ENCODE data around the gene BBS1. TPM values are rescaled to one million over a fixed set of nuclear protein-coding genes. Genes with fewer than 3 reads are reported as not detected.

Gene BBS1
- total RNA-seq, 1 donor from 2014 or later: 35.8 TPM

DNA sequence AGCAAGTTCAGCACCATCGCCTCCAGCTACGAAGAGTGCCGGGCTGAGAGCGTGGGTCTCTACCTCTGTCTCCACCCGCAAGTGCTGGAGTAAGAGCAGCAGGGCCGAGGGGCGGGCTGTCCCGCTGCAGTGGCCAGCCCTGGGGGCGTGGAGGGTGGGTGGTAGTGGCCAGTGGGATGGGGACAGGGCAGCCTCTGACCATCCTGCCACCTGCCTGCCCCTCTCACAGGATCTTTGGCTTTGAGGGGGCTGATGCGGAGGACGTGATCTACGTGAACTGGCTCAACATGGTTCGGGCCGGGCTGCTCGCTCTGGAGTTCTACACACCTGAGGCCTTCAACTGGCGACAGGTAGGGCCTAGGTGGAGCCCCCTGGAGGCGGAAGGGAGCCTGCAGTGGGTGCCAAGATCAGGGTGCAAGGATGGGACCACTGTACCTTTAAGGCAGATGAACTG, 15.0 kb upstream of the BBS1 start:
- Mint-ChIP-seq H3K4me1 (ENCODE audit: unreplicated experiment) (peaks cover under 1% of the 10 kb centered on the region), H3K27me3 (ENCODE audit: unreplicated experiment) (peaks cover 4% of the 10 kb centered on the region), H3K9me3 (ENCODE audit: unreplicated experiment) (no peaks in the 10 kb centered on the region), H3K4me3 (ENCODE audit: unreplicated experiment) (no peak overlapping the region), H3K36me3 (ENCODE audit: low read depth, unreplicated experiment) (peaks cover 9% of the 10 kb centered on the region), H3K27ac (ENCODE audit: unreplicated experiment) (no peak overlapping the region)
- DNase-seq (ENCODE audit: low spot score): no peak
- TF ChIP-seq, protein P1, sequence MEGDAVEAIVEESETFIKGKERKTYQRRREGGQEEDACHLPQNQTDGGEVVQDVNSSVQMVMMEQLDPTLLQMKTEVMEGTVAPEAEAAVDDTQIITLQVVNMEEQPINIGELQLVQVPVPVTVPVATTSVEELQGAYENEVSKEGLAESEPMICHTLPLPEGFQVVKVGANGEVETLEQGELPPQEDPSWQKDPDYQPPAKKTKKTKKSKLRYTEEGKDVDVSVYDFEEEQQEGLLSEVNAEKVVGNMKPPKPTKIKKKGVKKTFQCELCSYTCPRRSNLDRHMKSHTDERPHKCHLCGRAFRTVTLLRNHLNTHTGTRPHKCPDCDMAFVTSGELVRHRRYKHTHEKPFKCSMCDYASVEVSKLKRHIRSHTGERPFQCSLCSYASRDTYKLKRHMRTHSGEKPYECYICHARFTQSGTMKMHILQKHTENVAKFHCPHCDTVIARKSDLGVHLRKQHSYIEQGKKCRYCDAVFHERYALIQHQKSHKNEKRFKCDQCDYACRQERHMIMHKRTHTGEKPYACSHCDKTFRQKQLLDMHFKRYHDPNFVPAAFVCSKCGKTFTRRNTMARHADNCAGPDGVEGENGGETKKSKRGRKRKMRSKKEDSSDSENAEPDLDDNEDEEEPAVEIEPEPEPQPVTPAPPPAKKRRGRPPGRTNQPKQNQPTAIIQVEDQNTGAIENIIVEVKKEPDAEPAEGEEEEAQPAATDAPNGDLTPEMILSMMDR (IDR thresholded peaks at IDR 0.05; ENCODE audit: unreplicated experiment): peak; percentile 30

DNA sequence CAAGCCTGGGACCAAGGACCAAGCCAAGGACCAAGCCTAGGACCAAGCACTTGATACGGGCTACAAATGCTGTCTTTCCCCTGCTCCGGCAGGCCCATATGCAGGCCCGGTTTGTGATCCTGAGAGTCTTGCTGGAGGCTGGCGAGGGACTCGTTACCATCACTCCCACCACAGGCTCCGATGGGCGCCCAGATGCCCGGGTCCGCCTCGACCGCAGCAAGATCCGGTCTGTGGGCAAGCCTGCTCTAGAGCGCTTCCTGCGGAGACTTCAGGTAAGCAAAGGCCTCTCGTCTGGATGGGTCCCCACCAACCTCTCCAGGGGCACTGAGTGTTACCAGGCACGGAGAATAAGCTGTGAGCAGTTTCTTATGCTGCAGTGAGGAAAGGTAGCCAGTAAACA, 13.2 kb upstream of the BBS1 start:
- H3K27me3 Mint-ChIP-seq (ENCODE audit: unreplicated experiment): peaks cover 4% of the 10 kb centered on the region
- no peak overlapping the region for H3K4me3 Mint-ChIP-seq (ENCODE audit: unreplicated experiment)
- no peak overlapping the region for H3K27ac Mint-ChIP-seq (ENCODE audit: unreplicated experiment)
- H3K9me3 Mint-ChIP-seq (ENCODE audit: unreplicated experiment): no peaks in the 10 kb centered on the region
- TF ChIP-seq, protein P1 (IDR thresholded peaks at IDR 0.05; ENCODE audit: unreplicated experiment): no peak
- no peak for DNase-seq (ENCODE audit: low spot score)
- no peaks in the 10 kb centered on the region for H3K4me1 Mint-ChIP-seq (ENCODE audit: unreplicated experiment)
- peaks cover 9% of the 10 kb centered on the region for H3K36me3 Mint-ChIP-seq (ENCODE audit: low read depth, unreplicated experiment)

DNA sequence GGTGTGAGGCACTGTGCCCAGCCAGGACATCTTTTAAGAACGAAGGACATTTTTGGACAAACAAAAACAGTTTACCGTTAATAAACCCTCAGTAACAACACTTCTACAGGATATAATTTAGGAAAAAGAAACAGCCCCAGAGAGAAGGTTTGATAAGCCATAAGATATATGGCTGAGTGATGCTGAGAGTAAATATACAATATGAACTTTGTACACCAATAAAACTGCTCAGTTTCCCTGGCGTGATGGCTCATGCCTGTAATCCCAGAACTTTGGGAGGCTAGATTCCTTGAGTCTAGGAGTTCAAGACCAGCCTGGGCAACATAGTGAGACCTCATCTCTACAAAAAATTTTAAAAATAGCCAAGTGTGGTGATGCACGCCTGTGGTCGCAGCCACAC, 11.9 kb upstream of the BBS1 start:
- no peak for DNase-seq (ENCODE audit: low spot score)
- no peaks in the 10 kb centered on the region for H3K9me3 Mint-ChIP-seq (ENCODE audit: unreplicated experiment)
- H3K4me1 Mint-ChIP-seq (ENCODE audit: unreplicated experiment): no peaks in the 10 kb centered on the region
- peaks cover 5% of the 10 kb centered on the region for H3K36me3 Mint-ChIP-seq (ENCODE audit: low read depth, unreplicated experiment)
- H3K27me3 Mint-ChIP-seq (ENCODE audit: unreplicated experiment): peaks cover 4% of the 10 kb centered on the region
- H3K4me3 Mint-ChIP-seq (ENCODE audit: unreplicated experiment): no peak overlapping the region
- H3K27ac Mint-ChIP-seq (ENCODE audit: unreplicated experiment): no peak overlapping the region
- TF ChIP-seq, protein P1 (IDR thresholded peaks at IDR 0.05; ENCODE audit: unreplicated experiment): no peak

DNA sequence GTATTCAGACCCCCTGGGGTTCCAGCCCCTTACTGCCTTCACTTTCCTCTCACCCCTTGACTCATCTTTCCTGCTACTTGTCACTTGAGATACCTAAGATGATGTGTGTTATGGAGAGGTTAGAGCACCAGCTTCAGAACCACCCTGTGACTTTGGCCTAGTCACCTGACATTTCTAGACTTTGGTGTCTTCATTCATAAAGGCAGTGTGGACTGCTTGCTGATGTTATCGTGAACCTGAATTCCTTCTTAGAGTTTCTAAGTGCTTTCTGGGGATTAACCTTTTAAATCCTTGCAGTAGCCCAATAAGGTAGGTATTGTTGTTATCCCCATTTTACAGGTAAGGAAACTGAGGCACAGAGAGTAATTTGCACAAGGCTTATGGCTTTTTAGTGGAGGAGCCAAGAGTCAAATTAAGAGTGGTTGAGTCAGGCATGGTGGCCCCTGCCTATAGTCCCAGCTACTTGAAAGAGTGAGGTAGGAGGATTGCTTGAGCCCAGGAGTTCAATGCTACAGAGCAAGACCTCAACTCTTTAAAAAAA, 5.1 kb upstream of the BBS1 start:
- Mint-ChIP-seq H3K9me3 (ENCODE audit: unreplicated experiment) (no peaks in the 10 kb centered on the region), H3K4me3 (ENCODE audit: unreplicated experiment) (no peak overlapping the region), H3K36me3 (ENCODE audit: low read depth, unreplicated experiment) (peaks cover 3% of the 10 kb centered on the region), H3K27ac (ENCODE audit: unreplicated experiment) (no peak overlapping the region), H3K27me3 (ENCODE audit: unreplicated experiment) (peaks cover 2% of the 10 kb centered on the region), H3K4me1 (ENCODE audit: unreplicated experiment) (no peaks in the 10 kb centered on the region)
- TF ChIP-seq, protein P1 (IDR thresholded peaks at IDR 0.05; ENCODE audit: unreplicated experiment): no peak
- no peak for DNase-seq (ENCODE audit: low spot score)

DNA sequence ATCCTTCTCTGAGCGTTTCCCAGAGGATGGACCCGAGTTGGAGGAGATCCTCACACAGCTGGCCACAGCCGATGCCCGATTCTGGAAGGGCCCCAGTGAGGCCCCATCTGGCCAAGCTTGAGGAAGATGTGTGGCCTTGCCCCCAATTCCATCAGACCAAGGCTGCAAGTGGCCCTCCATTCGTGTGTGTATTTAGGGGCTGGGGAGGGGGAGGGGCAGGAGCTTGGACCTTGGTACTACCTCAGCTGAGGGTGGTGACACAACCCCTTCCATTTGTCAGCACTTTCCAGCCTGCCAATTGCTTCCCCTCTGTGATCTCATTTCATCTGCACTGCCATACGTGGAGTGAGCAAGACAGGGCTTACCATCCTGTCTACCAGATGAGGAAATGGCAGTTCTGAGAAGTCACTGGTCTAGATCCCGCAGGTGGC, 1.3 kb upstream of the BBS1 start:
- no peak for DNase-seq (ENCODE audit: low spot score)
- peaks cover 5% of the 10 kb centered on the region for H3K27me3 Mint-ChIP-seq (ENCODE audit: unreplicated experiment)
- TF ChIP-seq, protein P1 (IDR thresholded peaks at IDR 0.05; ENCODE audit: unreplicated experiment): no peak
- no peaks in the 10 kb centered on the region for H3K9me3 Mint-ChIP-seq (ENCODE audit: unreplicated experiment)
- peaks cover 8% of the 10 kb centered on the region for H3K4me1 Mint-ChIP-seq (ENCODE audit: unreplicated experiment)
- peaks cover 3% of the 10 kb centered on the region for H3K36me3 Mint-ChIP-seq (ENCODE audit: low read depth, unreplicated experiment)
- H3K4me3 Mint-ChIP-seq (ENCODE audit: unreplicated experiment): no peak overlapping the region
- H3K27ac Mint-ChIP-seq (ENCODE audit: unreplicated experiment): no peak overlapping the region
